Neural cell (in vitro differentiated cells): ENCODE data around the gene MGME1. TPM values are rescaled to one million over a fixed set of nuclear protein-coding genes. Genes with fewer than 3 reads are reported as not detected.

Experiments
- H2AFZ ChIP-seq: fragments of 200-600, 300-800 bp; sonication (generic), shearing (Covaris generic); 2 replicates; pipeline ENCODE4 v1.6.0; 2014; ENCODE audit warnings: low read depth, mild to moderate bottlenecking, antibody characterized with exemption, low read length, moderate library complexity
- H3F3A ChIP-seq: fragments of 200-600 bp; shearing (Covaris generic); 2 replicates; pipeline ENCODE4 v1.6.1; 2016; ENCODE audit warnings: mild to moderate bottlenecking, moderate library complexity, mixed read lengths, antibody characterized with exemption, low read length; ENCODE audit not compliant: insufficient read depth, poor library complexity, severe bottlenecking
- H3K27ac ChIP-seq: fragments of 200-600, 300-800 bp; sonication (generic), shearing (Covaris generic); 2 replicates; pipeline ENCODE4 v1.5.1; 2014; ENCODE audit warnings: mild to moderate bottlenecking, low read length, moderate library complexity
- H3K27me3 ChIP-seq: fragments of 300-800, 200-600 bp; sonication (generic), shearing (Covaris generic); 2 replicates; pipeline ENCODE4 v1.6.0; 2014; ENCODE audit warnings: mild to moderate bottlenecking, low read depth, low read length, moderate library complexity; ENCODE audit not compliant: insufficient read depth
- H3K36me3 ChIP-seq: fragments of 300-800, 200-600 bp; sonication (generic), shearing (Covaris generic); 2 replicates; pipeline ENCODE4 v1.5.1; 2014; ENCODE audit warnings: mild to moderate bottlenecking, antibody characterized with exemption, low read length, moderate library complexity; ENCODE audit not compliant: insufficient read depth
- H3K4me2 ChIP-seq: fragments of 300-800, 200-600 bp; sonication (generic), shearing (Covaris generic); 2 replicates; pipeline ENCODE4 v1.6.0; 2014; ENCODE audit warnings: mild to moderate bottlenecking, low read length
- H3K4me3 ChIP-seq: fragments of 300-800, 200-600 bp; sonication (generic), shearing (Covaris generic); 2 replicates; pipeline ENCODE4 v1.5.1; 2014; ENCODE audit warnings: mild to moderate bottlenecking, low read length, moderate library complexity
- H3K79me2 ChIP-seq: fragments of 200-600 bp; shearing (Covaris generic); replicated peaks from 2 replicates; pipeline ENCODE4 v1.6.0; 2014; ENCODE audit warnings: mild to moderate bottlenecking, low read length, moderate library complexity; ENCODE audit not compliant: insufficient read depth
- H3K9ac ChIP-seq: fragments of 300-800, 200-600 bp; sonication (generic), shearing (Covaris generic); 2 replicates; pipeline ENCODE4 v1.6.1; 2016; ENCODE audit warnings: mild to moderate bottlenecking, low read length, mixed read lengths
- H3K9me2 ChIP-seq: fragments of 200-600 bp; shearing (Covaris generic); 2 replicates; pipeline ENCODE4 v1.6.1; 2016; ENCODE audit warnings: mild to moderate bottlenecking, low read length, mixed read lengths; ENCODE audit not compliant: insufficient read depth
- H3K9me3 ChIP-seq: fragments of 200-600, 300-800 bp; sonication (generic), shearing (Covaris generic); 2 replicates; pipeline ENCODE4 v1.6.1; 2016; ENCODE audit warnings: mild to moderate bottlenecking, mixed run types, low read length, moderate library complexity, mixed read lengths
- H4K20me1 ChIP-seq: fragments of 200-600 bp; shearing (Covaris generic); 2 replicates; pipeline ENCODE4 v1.6.1; 2016; ENCODE audit warnings: mild to moderate bottlenecking, mixed run types; ENCODE audit not compliant: insufficient read depth
- CTCF ChIP-seq: fragments of 450-650 bp; IDR thresholded peaks from 2 replicates; pipeline ENCODE4 v1.5.1; 2014; ENCODE audit warnings: antibody characterized with exemption, mild to moderate bottlenecking, moderate library complexity; ENCODE audit not compliant: poor library complexity, severe bottlenecking
- EP300 ChIP-seq: fragments of 450-650 bp; conservative IDR thresholded peaks from 2 replicates; pipeline ENCODE4 v1.6.1; 2014; ENCODE audit warnings: antibody characterized with exemption, mild to moderate bottlenecking, moderate library complexity; ENCODE audit not compliant: poor library complexity, severe bottlenecking
- EZH2 ChIP-seq: fragments of 200-600, 300-800 bp; shearing (Covaris generic), sonication (generic); IDR thresholded peaks from 2 replicates; pipeline ENCODE4 v1.6.1; 2014; ENCODE audit warnings: antibody characterized with exemption, low read length, borderline replicate concordance, mild to moderate bottlenecking; ENCODE audit not compliant: insufficient read depth, poor library complexity, severe bottlenecking
- MXI1 ChIP-seq: fragments of 450-650 bp; conservative IDR thresholded peaks from 2 replicates; pipeline ENCODE4 v1.6.1; 2014; ENCODE audit warnings: antibody characterized with exemption, mild to moderate bottlenecking; ENCODE audit not compliant: poor library complexity, severe bottlenecking
- POLR2AphosphoS5 ChIP-seq: IDR thresholded peaks from 2 replicates; pipeline ENCODE4 v1.6.1; 2012
- RAD21 ChIP-seq: fragments of 450-650 bp; conservative IDR thresholded peaks from 2 replicates; pipeline ENCODE4 v1.6.1; 2014; ENCODE audit warnings: antibody characterized with exemption, mild to moderate bottlenecking, moderate library complexity
- REST ChIP-seq: IDR thresholded peaks from 2 replicates; pipeline ENCODE4 v1.6.1; 2012; ENCODE audit warnings: borderline replicate concordance
- SMC3 ChIP-seq: fragments of 450-650 bp; conservative IDR thresholded peaks from 2 replicates; pipeline ENCODE4 v1.6.1; 2014; ENCODE audit warnings: antibody characterized with exemption, mild to moderate bottlenecking, moderate library complexity; ENCODE audit not compliant: poor library complexity
- TAF1 ChIP-seq: IDR thresholded peaks from 2 replicates; pipeline ENCODE4 v1.6.1; 2012; ENCODE audit warnings: low read depth
- polyA plus RNA-seq: library from polyadenylated mRNA; depleted of rRNA; stranded (reverse); fragments of >200 nt; gene quantifications from 2 replicates; pipeline ENCODE4 v1.2.3, GENCODE V29; 2014

The MGME1 gene
- polyA plus RNA-seq, 1 donor from 2014 or later, result 7.0 TPM

GRCh38 chr20:17963114-17963897 lies 5.5 kb upstream of the MGME1 start:
- no peaks in the 10 kb centered on the region for H3K9me3 ChIP-seq
- no peaks in the 10 kb centered on the region for H3K36me3 ChIP-seq
- no peaks in the 10 kb centered on the region for H3K9me2 ChIP-seq
- no peaks in the 10 kb centered on the region for H3K27me3 ChIP-seq
- no peak overlapping the region for H3K27ac ChIP-seq
- no peaks in the 10 kb centered on the region for H4K20me1 ChIP-seq
- H3K4me2 ChIP-seq, result no peak overlapping the region
- H3F3A ChIP-seq, result no peaks in the 10 kb centered on the region
- peaks cover 93% of the 10 kb centered on the region for H3K79me2 ChIP-seq
- H2AFZ ChIP-seq, result no peak overlapping the region
- no peak overlapping the region for H3K9ac ChIP-seq
- TF ChIP-seq CTCF (no peak), MXI1 (no peak), POLR2AphosphoS5 (no peak), EZH2 (no peak), TAF1 (no peak), EP300 (no peak), REST (no peak), SMC3 (no peak), RAD21 (no peak)
- no peak overlapping the region for H3K4me3 ChIP-seq

- Histone ChIP-seq H3K27me3 (no peaks in the 10 kb centered on the region), H3K79me2 (peaks cover 85% of the 10 kb centered on the region), H2AFZ (no peak overlapping the region), H4K20me1 (no peaks in the 10 kb centered on the region), H3K9ac (no peak overlapping the region), H3K27ac (no peak overlapping the region), H3K9me3 (no peaks in the 10 kb centered on the region), H3K36me3 (no peaks in the 10 kb centered on the region), H3K9me2 (no peaks in the 10 kb centered on the region), H3K4me2 (no peak overlapping the region), H3F3A (no peaks in the 10 kb centered on the region), H3K4me3 (no peak overlapping the region)
- TF ChIP-seq TAF1 (no peak), REST (no peak), RAD21 (no peak), MXI1 (no peak), CTCF (no peak), EZH2 (no peak), POLR2AphosphoS5 (no peak), SMC3 (no peak), EP300 (no peak)
Observed at GRCh38 chr20:17964073-17964472, 4.7 kb upstream of the MGME1 start.
